GM12801 (cell line): ENCODE results near the gene MAP7.

Source experiments
- TF ChIP-seq, protein P1 (sequence below): IDR thresholded peaks from one replicate; pipeline ENCODE4 v1.5.1; 2011; ENCODE audit warnings: control low read depth; ENCODE audit not compliant: insufficient read length; ENCODE audit errors: extremely low read depth

Gene MAP7

GRCh38 chr6:136424450-136424849, 125.8 kb downstream of the MAP7 start:
- TF ChIP-seq, protein P1, sequence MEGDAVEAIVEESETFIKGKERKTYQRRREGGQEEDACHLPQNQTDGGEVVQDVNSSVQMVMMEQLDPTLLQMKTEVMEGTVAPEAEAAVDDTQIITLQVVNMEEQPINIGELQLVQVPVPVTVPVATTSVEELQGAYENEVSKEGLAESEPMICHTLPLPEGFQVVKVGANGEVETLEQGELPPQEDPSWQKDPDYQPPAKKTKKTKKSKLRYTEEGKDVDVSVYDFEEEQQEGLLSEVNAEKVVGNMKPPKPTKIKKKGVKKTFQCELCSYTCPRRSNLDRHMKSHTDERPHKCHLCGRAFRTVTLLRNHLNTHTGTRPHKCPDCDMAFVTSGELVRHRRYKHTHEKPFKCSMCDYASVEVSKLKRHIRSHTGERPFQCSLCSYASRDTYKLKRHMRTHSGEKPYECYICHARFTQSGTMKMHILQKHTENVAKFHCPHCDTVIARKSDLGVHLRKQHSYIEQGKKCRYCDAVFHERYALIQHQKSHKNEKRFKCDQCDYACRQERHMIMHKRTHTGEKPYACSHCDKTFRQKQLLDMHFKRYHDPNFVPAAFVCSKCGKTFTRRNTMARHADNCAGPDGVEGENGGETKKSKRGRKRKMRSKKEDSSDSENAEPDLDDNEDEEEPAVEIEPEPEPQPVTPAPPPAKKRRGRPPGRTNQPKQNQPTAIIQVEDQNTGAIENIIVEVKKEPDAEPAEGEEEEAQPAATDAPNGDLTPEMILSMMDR: no peak

DNA sequence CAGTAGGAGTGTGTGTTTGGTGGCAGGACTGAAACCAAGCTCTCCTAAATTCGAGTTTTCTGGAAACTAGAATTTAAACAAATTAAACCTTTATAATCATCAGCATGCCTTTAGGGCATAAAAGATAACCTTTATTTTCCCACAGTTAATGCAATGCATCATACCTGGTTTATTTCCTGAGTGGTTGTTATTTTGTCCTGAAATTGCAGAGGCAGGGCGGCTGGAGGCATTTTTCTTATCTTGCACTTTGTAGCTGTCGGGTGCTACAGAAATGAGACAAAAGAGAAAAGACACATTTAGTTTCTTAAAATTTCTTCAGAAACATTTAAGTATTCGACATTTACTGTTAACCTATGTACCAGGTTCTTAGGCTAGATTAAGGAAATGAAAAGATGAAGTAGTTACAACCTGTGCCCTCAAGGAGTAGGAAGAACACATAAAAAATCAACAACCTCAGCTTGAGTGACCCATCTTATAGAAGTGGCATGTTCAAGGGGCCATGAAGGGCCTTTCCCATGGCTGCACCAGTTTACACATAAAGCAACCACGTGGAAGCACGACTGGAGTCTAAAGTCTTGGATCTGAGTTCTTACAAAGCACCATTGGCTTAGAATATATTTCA, 128.6 kb downstream of the MAP7 start:
- TF ChIP-seq, protein P1: no peak

GRCh38 chr6:136420853-136421252, 129.4 kb downstream of the MAP7 start:
- TF ChIP-seq, protein P1: no peak

DNA sequence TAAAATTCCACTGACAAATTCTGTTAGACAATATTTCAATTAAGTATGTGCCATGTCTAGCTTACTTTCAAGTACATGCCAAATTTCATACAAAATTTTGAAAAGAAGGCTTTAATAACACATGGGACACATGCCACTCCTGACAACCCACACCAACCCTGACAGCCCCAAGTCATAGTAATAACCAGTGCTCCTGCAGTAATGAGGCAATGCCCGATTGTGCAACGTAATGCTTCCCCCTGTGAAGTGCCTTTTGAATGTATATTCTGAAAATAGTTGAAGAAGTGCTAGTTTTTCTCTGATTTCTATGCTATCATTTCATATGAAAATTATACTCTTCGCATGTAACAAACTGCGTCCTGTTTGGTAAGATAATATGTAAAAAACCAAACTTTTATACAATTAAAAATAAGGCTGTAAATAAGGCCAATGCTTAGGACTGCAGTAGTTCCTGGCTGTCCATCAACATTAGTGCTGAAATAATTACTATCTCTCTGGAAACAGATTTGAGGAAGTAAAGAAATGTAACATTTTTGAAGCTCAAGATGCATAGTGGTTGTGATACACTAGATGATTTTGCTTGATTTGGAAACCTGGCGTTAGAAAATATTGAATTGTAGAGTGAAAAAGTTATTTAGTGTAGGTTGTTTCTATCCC, 134.7 kb downstream of the MAP7 start:
- TF ChIP-seq, protein P1: no peak

GRCh38 chr6:136412410-136412809, 137.8 kb downstream of the MAP7 start:
- TF ChIP-seq, protein P1: no peak

GRCh38 chr6:136411453-136412354, 138.5 kb downstream of the MAP7 start:
- TF ChIP-seq, protein P1: no peak

GRCh38 chr6:136411025-136411325, 139.2 kb downstream of the MAP7 start:
- TF ChIP-seq, protein P1: no peak
